GM18861 (cell line): ENCODE results near the gene OR2H2.

ENCODE experiments used
- ATAC-seq: cut with Tn5 transposase; IDR thresholded peaks from one replicate; pipeline ENCODE4 v1.9.1; 2021; ENCODE audit not compliant: unreplicated experiment

The OR2H2 gene

DNA sequence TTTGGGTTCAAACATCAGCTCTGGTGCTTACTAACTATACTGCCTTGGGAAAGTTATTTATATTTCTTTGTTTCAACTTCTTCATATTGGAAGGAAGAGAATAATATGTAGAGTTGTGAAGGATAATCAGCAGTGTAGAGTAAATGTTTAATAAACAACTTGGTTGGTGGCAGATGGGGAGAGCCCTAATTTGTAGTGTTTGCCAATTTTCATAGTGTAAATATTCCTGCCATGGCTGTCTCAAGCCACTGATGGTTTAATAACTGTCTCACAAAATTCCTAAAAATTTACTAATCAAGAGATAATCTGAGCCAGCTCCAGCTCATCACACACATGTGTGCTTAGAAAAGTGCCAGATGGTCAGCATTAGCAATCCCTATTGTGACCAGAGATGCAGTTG is at the start of gene OR2H2:
TSS of gene OR2H2 (plus strand) at position 301 of the 400 bp plus-strand sequence. CDS start 2,824 bp downstream, outside the sequence.
- ATAC-seq, result no peak

DNA sequence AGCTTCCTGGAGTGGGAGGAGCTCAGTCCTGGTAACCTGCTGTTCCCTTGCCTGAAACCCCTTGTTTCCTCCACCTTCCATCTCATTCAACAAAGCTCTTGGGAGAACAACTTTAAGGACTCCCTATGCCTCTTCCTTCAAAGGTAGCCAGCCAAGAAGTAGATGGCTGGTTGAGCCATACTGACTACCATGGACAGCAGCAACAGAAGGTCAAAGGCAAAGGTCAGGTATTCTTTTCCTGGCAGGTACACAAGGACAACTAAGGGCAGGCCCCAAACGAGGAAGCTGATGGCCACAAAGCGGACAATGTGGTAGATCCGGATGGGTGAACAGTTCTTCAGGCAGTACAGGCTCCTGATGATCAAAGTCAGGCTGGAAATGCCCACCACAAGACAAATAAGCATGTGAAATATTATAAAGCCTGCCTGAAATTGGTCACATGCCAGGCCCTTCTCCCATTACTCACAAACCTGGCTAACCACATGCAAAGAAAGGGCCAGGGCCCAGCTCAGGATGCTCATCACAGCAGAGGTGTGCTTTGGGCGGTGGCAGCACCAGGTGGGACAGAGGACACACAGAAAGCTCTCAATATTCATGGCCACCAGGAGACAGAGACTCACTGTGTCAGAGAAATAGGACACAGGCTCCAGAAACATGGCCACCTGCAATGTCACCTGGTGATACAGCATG is 47.1 kb upstream of the OR2H2 start:
- ATAC-seq, result no peak

DNA sequence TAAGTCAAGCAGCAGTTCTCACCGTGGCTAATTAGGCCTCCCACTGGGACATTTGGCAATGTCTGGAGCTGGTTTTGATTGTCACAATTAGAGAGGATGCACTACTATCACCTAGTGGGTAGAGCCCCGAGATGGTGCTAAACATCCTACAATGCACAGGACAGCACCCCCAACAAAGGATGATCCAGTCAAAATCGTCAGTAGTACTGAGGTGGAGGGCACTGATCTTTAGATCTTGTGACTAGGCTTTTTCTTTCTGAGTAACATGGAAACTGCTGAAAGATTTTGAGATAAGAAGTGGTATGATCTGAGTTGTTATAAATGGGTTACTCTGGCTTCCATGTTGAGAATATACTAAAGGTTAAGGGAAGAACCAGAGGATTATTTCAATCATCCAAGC is 37.3 kb upstream of the OR2H2 start:
- ATAC-seq, result no peak

DNA sequence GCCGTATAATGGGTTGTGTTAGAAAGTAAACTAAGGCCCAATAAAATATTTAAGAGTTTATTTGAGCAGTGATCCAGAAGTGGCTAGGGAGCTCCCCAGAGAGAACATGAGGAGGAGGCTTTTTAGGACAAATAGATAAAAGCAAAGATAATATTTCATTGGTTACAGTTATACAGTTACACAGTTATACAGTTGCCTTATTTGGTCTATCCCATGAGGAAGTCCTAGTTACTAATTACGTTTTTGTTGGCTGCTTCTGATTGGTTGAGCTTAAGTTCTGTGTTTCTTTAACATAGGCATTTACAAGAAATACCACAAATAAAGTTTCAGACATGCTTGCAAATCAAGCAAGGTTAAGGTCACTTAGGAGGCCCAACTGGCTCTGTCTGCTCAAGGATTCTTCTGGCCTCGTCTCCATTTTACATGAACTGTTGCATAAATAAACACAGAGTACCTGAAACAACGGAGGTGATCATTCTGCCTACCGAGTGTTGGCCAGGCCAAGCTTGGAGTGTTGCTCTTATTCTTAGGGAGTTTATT is 32.3 kb upstream of the OR2H2 start:
- ATAC-seq, result peak; percentile 84

GRCh38 chr6:29553268-29554057 is 31.5 kb upstream of the OR2H2 start:
- ATAC-seq, result no peak

GRCh38 chr6:29554764-29555163 is 30.2 kb upstream of the OR2H2 start:
- ATAC-seq, result no peak

DNA sequence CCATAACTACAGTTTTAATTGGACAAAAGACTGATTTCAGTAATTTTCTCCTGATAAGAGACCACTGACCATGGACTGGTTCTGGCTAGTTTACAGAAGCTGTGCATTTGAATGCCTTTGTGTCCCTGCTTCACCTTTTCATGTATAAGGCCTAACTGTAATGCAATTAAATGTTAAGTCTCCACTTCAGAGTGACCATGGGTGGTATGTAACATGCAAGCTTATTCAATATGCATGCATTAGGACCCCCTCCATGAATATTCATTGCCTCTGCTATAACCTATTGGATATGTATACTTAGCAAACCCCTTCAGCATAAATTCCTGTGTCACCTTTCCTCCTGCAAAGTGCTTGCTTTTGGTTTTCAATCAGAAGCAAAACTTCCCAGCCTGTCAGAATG is 27.6 kb upstream of the OR2H2 start:
- no peak for ATAC-seq

DNA sequence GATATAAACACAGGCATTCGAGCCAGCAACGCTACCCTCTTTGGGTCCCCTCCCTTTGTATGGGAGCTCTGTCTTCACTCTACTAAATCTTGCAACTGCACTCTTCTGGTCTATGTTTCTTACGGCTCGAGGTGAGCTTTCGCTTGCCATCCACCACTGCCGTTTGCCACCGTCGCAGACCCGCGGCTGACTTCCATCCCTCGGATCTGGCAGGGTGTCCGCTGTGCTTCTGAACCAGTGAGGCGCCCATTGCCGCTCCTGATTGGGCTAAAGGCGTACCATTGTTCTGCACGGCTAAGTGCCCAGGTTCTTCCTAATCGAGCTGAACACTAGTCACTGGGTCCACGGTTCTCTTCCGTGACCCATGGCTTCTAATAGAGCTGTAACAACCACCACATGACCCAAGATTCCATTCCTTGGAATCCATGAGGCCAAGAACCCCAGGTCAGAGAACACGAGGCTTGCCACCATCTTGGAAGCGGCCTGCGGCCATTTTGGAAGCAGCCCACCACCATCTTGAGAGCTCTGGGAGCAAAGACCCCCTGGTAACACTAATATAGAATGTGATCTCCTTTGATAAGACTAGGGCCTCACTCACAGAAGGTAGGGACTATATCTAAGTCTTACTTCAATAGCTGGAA is 26.4 kb upstream of the OR2H2 start:
- no peak for ATAC-seq

GRCh38 chr6:29559524-29560287 is 25.2 kb upstream of the OR2H2 start, which contains the start of gene UBD:
Gene UBD, minus strand, starts transcription at chr6:29559732. Its CDS starts 31 bp downstream, at chr6:29559701.
- ATAC-seq, result no peak

- ATAC-seq, result no peak
These were observed 23.8 kb upstream of the OR2H2 start for GRCh38 chr6:29561091-29561490.

DNA sequence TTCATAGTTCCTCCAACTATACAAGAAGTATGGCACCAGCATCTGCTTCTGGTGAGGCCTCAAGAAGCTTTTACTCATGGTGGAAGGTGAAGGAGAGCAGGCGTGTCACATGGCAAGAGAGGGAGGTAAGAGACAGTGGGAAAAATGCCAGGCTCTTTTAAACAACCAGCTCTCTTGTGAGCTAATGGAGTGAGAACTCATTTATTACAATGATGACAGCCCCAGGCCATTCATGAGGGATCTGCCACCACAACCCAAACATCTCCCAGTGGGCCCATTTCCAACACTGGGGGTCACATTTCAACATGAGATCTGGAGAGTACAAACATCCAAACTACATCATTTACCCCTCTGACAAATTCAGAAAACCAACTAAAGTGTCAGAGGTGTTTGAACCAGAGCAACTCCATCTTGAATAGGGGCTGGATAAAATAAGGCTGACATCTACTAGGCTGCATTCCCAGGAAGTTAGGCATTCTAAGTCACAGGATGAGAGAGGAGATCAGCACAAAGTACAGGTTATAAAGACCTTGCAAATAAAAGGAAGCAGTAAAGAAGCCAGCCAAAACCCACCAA is 23.2 kb upstream of the OR2H2 start:
- ATAC-seq, result no peak

DNA sequence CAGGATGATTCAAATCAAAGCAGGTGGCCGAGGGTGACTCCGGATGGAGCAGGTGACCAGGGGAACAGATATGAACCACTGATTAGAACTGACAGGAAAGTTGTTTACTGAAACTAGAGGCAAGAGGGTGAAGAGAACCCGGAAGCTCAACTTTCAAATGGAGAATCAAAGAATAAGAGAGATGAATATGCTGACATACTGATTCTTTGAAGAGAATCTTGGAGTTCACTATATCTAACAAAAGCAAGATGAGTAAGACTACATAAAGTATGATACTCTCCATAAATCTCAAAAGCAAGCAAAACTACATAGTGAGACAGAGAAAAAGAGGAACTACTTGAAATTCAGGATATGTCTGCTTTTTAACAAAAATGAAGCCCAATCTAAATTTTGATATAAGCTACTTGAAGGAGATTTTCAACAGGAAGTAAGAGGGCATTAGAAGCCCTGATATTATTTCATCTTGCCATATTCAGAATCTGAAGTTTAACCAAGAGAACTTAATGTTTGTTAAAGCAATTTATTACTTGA is 21.4 kb upstream of the OR2H2 start:
- no peak for ATAC-seq

DNA sequence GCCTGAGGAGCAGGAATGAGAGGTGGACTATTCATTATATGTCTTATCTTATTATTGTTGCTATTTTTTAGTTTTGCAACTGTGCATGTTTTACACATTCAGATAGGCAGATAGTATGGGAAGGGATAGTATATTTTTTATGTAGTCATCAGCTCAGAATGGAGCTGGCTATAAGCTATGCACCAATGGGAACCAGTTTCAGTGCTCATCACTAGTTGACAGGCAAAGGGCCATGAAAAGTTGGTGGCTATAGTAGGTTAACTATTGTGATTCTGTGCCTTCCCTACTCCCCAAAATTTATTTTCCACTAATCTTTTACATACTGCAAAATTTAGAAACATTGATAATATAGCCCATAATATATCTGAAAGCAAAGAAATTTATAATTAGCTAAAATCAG is 20.0 kb upstream of the OR2H2 start:
- ATAC-seq, result no peak

- ATAC-seq, result no peak
These were observed 18.1 kb upstream of the OR2H2 start for GRCh38 chr6:29566856-29567255.

GRCh38 chr6:29567541-29567940 is 17.4 kb upstream of the OR2H2 start:
- no peak for ATAC-seq

- no peak for ATAC-seq
These were observed 16.9 kb upstream of the OR2H2 start for GRCh38 chr6:29567991-29568390.

- ATAC-seq, result no peak
These were observed 8.9 kb upstream of the OR2H2 start for GRCh38 chr6:29576056-29576455.

DNA sequence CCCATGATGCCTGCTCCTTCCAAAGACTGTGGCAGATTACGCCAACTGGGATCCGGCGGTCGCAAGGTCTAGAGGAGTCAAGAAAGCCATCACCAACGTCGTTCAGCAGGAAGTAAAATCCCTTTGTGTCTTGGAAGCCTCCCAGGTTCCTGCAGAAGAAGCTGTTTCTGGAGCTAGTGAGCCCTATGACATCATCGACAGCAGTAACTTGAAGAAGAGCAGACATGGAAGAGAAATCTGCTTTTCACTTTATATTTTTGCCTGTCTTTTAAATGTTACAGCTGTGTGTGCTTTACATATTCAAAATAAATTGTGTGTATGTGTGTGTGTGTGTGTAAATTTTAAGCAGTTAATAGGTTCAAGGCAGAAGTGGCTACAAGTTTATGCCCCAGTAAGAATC is 7.4 kb upstream of the OR2H2 start:
- no peak for ATAC-seq

DNA sequence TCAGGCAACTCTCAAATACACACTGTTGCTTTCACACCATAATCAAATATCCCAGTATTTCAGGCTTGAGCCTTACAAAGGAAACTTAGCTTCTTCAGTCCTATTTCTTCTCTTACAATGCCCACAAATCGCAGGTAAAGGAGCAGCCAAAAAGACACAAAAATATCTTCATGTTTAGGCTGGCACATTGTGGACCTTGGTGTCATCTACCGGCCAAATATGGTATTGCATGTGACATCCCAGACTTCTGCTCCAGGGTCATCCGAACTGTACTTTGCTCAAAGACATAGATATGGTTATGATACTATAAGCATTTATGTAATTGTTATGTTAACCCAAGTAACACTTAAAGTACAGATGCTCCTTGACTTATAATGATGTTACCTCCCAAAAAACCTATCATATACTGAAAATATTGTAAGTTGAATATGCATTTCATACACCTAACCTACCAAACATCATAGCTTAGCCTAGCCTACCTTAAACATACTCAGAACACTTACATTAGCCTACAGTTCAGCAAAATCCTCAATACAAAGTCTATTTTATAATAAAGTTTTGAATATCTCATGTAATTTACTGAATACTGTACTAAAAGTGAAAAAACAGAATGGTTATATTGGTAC is 4.6 kb downstream of the OR2H2 start:
- no peak for ATAC-seq
